Aorta (tissue), 5 donors: ENCODE results near the gene RARRES1. TPM values are rescaled to one million over a fixed set of nuclear protein-coding genes. Genes with fewer than 3 reads are reported as not detected.

Experiments
- ATAC-seq: fragments of 200-7000 bp; cut with Tn5 transposase; one replicate; pipeline ENCODE4 v1.9.1; 2022; ENCODE audit warnings: moderate library complexity; ENCODE audit not compliant: low FRiP score
- DNase-seq, 2 donors: peaks; one replicate each; pipeline ENCODE4 v3.0.0-alpha.2; 2020
- H3K27ac ChIP-seq, 2 donors: one replicate each; pipeline ENCODE4 v1.5.1; 2013; ENCODE audit warnings: low read length in 2 of 2, mild to moderate bottlenecking in 2 of 2, moderate library complexity in 2 of 2, control low read depth in 1 of 2, inconsistent platforms in 1 of 2, low read depth in 1 of 2
- H3K27me3 ChIP-seq, 2 donors: one replicate each; pipeline ENCODE4 v1.6.1; 2013; ENCODE audit warnings: control low read depth in 1 of 2, low read length in 1 of 2, mild to moderate bottlenecking in 1 of 2, moderate library complexity in 1 of 2; ENCODE audit not compliant: insufficient read depth in 2 of 2, control insufficient read depth in 1 of 2
- H3K36me3 ChIP-seq, 2 donors: one replicate each; pipeline ENCODE4 v1.6.1; 2013; ENCODE audit warnings: control low read depth in 1 of 2, low read length in 1 of 2, mild to moderate bottlenecking in 1 of 2; ENCODE audit not compliant: insufficient read depth in 2 of 2, control insufficient read depth in 1 of 2
- H3K4me1 ChIP-seq, 2 donors: one replicate each; pipeline ENCODE4 v1.6.1; 2013; ENCODE audit warnings: low read length in 2 of 2, control low read depth in 1 of 2, mild to moderate bottlenecking in 1 of 2, moderate library complexity in 1 of 2; ENCODE audit not compliant: insufficient read depth in 2 of 2, control insufficient read depth in 1 of 2
- H3K4me3 ChIP-seq, 2 donors: one replicate each; pipeline ENCODE4 v1.5.1; 2013; ENCODE audit warnings: low read length in 2 of 2, control low read depth in 1 of 2, mild to moderate bottlenecking in 1 of 2
- H3K9me3 ChIP-seq: one replicate; pipeline ENCODE4 v1.6.1; 2013; ENCODE audit warnings: mild to moderate bottlenecking, low read length; ENCODE audit not compliant: control insufficient read depth
- WGBS, 2 donors: extraction: QIAGEN DNeasy Blood & Tissue Kit; methylation state at CpG; one replicate each; pipeline ENCODE4 v1.1.7; 2013; 5-methylcytosine and 5-hydroxymethylcytosine counted together
- intact Hi-C, 2 donors: fragments of 100-400 bp; cut with DNase I; formaldehyde crosslinking; loops; one replicate each; pipeline versions ENCODE4 v1.14.2 to v1.15.0; 2022
- long read RNA-seq, 2 donors: library from polyadenylated mRNA; unstranded; transcript quantifications; one replicate each; pipeline ENCODE4 v2.0.0, GENCODE V29; 2020 to 2021
- polyA plus RNA-seq, 2 donors: library from polyadenylated mRNA; stranded (reverse); fragments of 200-250 nt; gene quantifications; one replicate each; pipeline ENCODE4 v1.2.3, GENCODE V29; 2013
- total RNA-seq, 2 donors: library from RNA; stranded (reverse); fragmentation: NEBNext Ultra II Directional; extraction: Animal tissue kit (Norgen Biotek cat#: 25700); gene quantifications; one replicate each; pipeline ENCODE4 v1.2.1, GENCODE V29; 2021
- donor health status: healthy with polysubstance abuse.
- donor health status: Bipolar disorder and iron deficiency.
- donor health status: DM: no; HTN: no; CAD: no.
- donor health status: DM: no; HTN: no; CAD: no.
- donor health status: DM: yes; HTN: yes; CAD: no.

The RARRES1 gene
- total RNA-seq (100 to 1,000 TPM; 222 to 323 TPM), polyA plus RNA-seq (10 to 100 TPM in 1 of 2 donors, 1 to 10 TPM in 1; 2.4 to 17.8 TPM)
- long read RNA-seq, donor 1, transcript RARRES1-201 (6 exons, 1,952 nt): major isoform, 942 of 1,173 reads
- long read RNA-seq, donor 1, transcript RARRES1-204 (4 exons, 839 nt): minor isoform, 9 of 1,173 reads
- long read RNA-seq, donor 1, partial matches to known transcripts: 21 of 1,173 reads
- long read RNA-seq, donor 1, other reads (novel, unspliced or antisense): 199 of 1,173 reads
- long read RNA-seq, donor 2, transcript RARRES1-201 (6 exons, 1,952 nt): major isoform, 145 of 236 reads
- long read RNA-seq, donor 2, partial matches to known transcripts: 17 of 236 reads
- long read RNA-seq, donor 2, other reads (novel, unspliced or antisense): 69 of 236 reads

GRCh38 chr3:158731938-158732855 is at the start of gene RARRES1:
RARRES1 (minus strand) TSS chr3:158732457; CDS start chr3:158732415, 42 bp downstream.
- H3K27ac ChIP-seq: peak within 1 kb of the TSS in 1 of 2 donors; percentile 32
- peaks cover 0 to 2% of the 10 kb centered on the region in 2 donors for H3K4me1 ChIP-seq
- intact Hi-C loops: no loop called here

GRCh38 chr3:158781849-158782248 is 49.6 kb upstream of the RARRES1 start:
- Histone ChIP-seq H3K4me3 (no peak overlapping the region), H3K27ac (no peak overlapping the region), H3K27me3 (no peaks in the 10 kb centered on the region), H3K36me3 (no peaks in the 10 kb centered on the region), H3K9me3 (no peaks in the 10 kb centered on the region), H3K4me1 (no peaks in the 10 kb centered on the region)
- intact Hi-C loops: no loop called here
- no peak for ATAC-seq
- WGBS, 2 donors: 79 to 83% methylated on average over 1 of the region's 1 CpG
- DNase-seq: no peak

More at GRCh38 chr3:158731938-158732855, at the start of gene RARRES1:
- ATAC-seq: peak; percentile 79
- WGBS, 2 donors: 1% methylated on average over 97 to 101 of the region's 101 CpGs
- H3K9me3 ChIP-seq: peaks cover 2% of the 10 kb centered on the region
- no peaks in the 10 kb centered on the region for H3K27me3 ChIP-seq
- no peaks in the 10 kb centered on the region for H3K36me3 ChIP-seq
- peak; percentile 84 to 90 for DNase-seq
- peak within 1 kb of the TSS; percentile 74 to 76 for H3K4me3 ChIP-seq

- no peak overlapping the region for H3K27ac ChIP-seq
- no peak overlapping the region for H3K4me3 ChIP-seq
- ATAC-seq (no peak), DNase-seq (no peak)
- intact Hi-C loops: no loop called here
- no peaks in the 10 kb centered on the region for H3K9me3 ChIP-seq
- no peaks in the 10 kb centered on the region for H3K36me3 ChIP-seq
- no peaks in the 10 kb centered on the region for H3K4me1 ChIP-seq
- no peaks in the 10 kb centered on the region for H3K27me3 ChIP-seq
- WGBS, 2 donors: 94 to 96% methylated on average over 2 of the region's 2 CpGs
Measured at GRCh38 chr3:158781191-158781590, 48.9 kb upstream of the RARRES1 start.

- H3K27ac ChIP-seq: no peak overlapping the region
- intact Hi-C loops: no loop called here
- no peaks in the 10 kb centered on the region for H3K9me3 ChIP-seq
- no peaks in the 10 kb centered on the region for H3K27me3 ChIP-seq
- no peaks in the 10 kb centered on the region for H3K4me1 ChIP-seq
- H3K4me3 ChIP-seq: no peak overlapping the region
- DNase-seq: no peak
- H3K36me3 ChIP-seq: no peaks in the 10 kb centered on the region
- WGBS, 2 donors: 5 to 20% methylated on average over 1 of the region's 1 CpG
- ATAC-seq: no peak
Measured at GRCh38 chr3:158780766-158781165, 48.5 kb upstream of the RARRES1 start.

GRCh38 chr3:158777161-158777873 is 45.1 kb upstream of the RARRES1 start:
- ATAC-seq: no peak
- Histone ChIP-seq H3K9me3 (no peaks in the 10 kb centered on the region), H3K27ac (no peak overlapping the region), H3K4me3 (no peak overlapping the region), H3K36me3 (no peaks in the 10 kb centered on the region), H3K27me3 (no peaks in the 10 kb centered on the region), H3K4me1 (no peaks in the 10 kb centered on the region)
- intact Hi-C loops: no loop called here
- WGBS, 2 donors: 79 to 84% methylated on average over 3 of the region's 3 CpGs
- no peak for DNase-seq

- 88 to 91% methylated on average over 7 of the region's 7 CpGs for WGBS, 2 donors
Measured at GRCh38 chr3:158776531-158776930, 44.3 kb upstream of the RARRES1 start.

GRCh38 chr3:158775426-158776410 is 43.5 kb upstream of the RARRES1 start:
- no peaks in the 10 kb centered on the region for H3K4me1 ChIP-seq
- no peak for DNase-seq
- 94 to 96% methylated on average over 3 of the region's 3 CpGs for whole genome bisulfite sequencing, 2 donors
- intact Hi-C loops: no loop called here
- H3K27ac ChIP-seq: no peak overlapping the region
- no peak for ATAC-seq
- H3K27me3 ChIP-seq: no peaks in the 10 kb centered on the region
- H3K4me3 ChIP-seq: no peak overlapping the region
- H3K9me3 ChIP-seq: no peaks in the 10 kb centered on the region
- no peaks in the 10 kb centered on the region for H3K36me3 ChIP-seq

More at GRCh38 chr3:158776531-158776930, 44.3 kb upstream of the RARRES1 start:
- intact Hi-C loops: no loop called here
- H3K4me3 ChIP-seq: no peak overlapping the region
- H3K9me3 ChIP-seq: no peaks in the 10 kb centered on the region
- ATAC-seq: no peak
- H3K36me3 ChIP-seq: no peaks in the 10 kb centered on the region
- H3K27me3 ChIP-seq: no peaks in the 10 kb centered on the region
- H3K4me1 ChIP-seq: no peaks in the 10 kb centered on the region
- no peak for DNase-seq
- H3K27ac ChIP-seq: no peak overlapping the region
